Adrenal gland (tissue), 12 donors: ENCODE measurements around the gene KIF18A. TPM values are rescaled to one million over a fixed set of nuclear protein-coding genes. Genes with fewer than 3 reads are reported as not detected.
"Not testable (repeated sequence)": the region's sequence is repeated elsewhere in the genome, so short reads cannot be mapped to it uniquely, and the experiment has no call there.

Experiments
- DNase-seq, 7 donors: peaks; one replicate each; pipeline ENCODE4 v3.0.0-alpha.2; 2019 to 2020
- H3K27ac ChIP-seq, 5 donors: fragments of 200-600 bp; sonication (generic) in 4 of 5; 1 replicate in 3 of 5; 2 replicates in 2 of 5; pipeline versions ENCODE4 v1.5.1 to v1.8.0; 2016 to 2020; ENCODE audit warnings: mild to moderate bottlenecking in 1 of 5
- H3K27me3 ChIP-seq: fragments of 200-600 bp; 2 replicates; pipeline ENCODE4 v1.8.0; 2021
- H3K36me3 ChIP-seq, 2 donors: fragments of 200-600 bp; replicated peaks in 1 of 2; 1 replicate in 1 of 2; 2 replicates in 1 of 2; pipeline versions ENCODE4 v1.5.1 to v1.8.0; 2018 to 2022
- H3K4me1 ChIP-seq, 2 donors: fragments of 200-600 bp; replicated peaks in 1 of 2; 1 replicate in 1 of 2; 2 replicates in 1 of 2; pipeline versions ENCODE4 v1.5.1 to v1.8.0; 2018 to 2021
- H3K4me3 ChIP-seq, 4 donors: fragments of 200-600 bp; sonication (generic) in 3 of 4; one replicate each; pipeline ENCODE4 v1.5.1; 2016 to 2018
- H3K9me3 ChIP-seq, 3 donors: fragments of 200-600 bp; sonication (generic) in 1 of 3; replicated peaks in 1 of 3; 1 replicate in 2 of 3; 2 replicates in 1 of 3; pipeline versions ENCODE4 v1.5.1 to v1.8.0; 2016 to 2021
- CTCF ChIP-seq, 6 experiments: fragments of 450-650 bp in 4 of 6; fragments of 200-600 bp in 2 of 6; sonication (generic) in 1 of 6; IDR thresholded peaks; 1 replicate in 5 of 6; 2 replicates in 1 of 6; pipeline versions ENCODE4 v1.5.1 to v1.8.0; 2016 to 2021; ENCODE audit warnings: antibody characterized with exemption in 6 of 6, mild to moderate bottlenecking in 2 of 6, moderate library complexity in 1 of 6
- POLR2A ChIP-seq, 2 donors: fragments of 450-650 bp; IDR thresholded peaks; one replicate each; pipeline ENCODE4 v1.6.1; 2017; ENCODE audit warnings: antibody characterized with exemption in 2 of 2, mild to moderate bottlenecking in 2 of 2, moderate library complexity in 1 of 2
- WGBS, 4 donors: extraction: QIAGEN DNeasy Blood & Tissue Kit in 2 of 4; methylation state at CpG; one replicate each; pipeline versions ENCODE4 v1.1.5 to v1.1.7; 2013 to 2017; 5-methylcytosine and 5-hydroxymethylcytosine counted together
- intact Hi-C, 2 donors: fragments of 100-400 bp; cut with DNase I; formaldehyde crosslinking; loops; one replicate each; pipeline versions ENCODE4 v1.14.1 to v1.15.0; 2022 to 2023
- polyA plus RNA-seq, 3 donors: library from polyadenylated mRNA; stranded (reverse); fragments of 200-250 nt in 2 of 3; fragments of 350-450 nt in 1 of 3; fragmentation: Illumina TruSeq in 1 of 3; extraction: RNeasy Lipid Tissue Mini Kit (QIAGEN cat#74804) in 1 of 3; gene quantifications; one replicate each; pipeline ENCODE4 v1.2.3, GENCODE V29; 2013 to 2014
- total RNA-seq, 9 donors: library from RNA; depleted of rRNA in 4 of 9; stranded (reverse); fragments of >200 nt in 4 of 9; fragments of 120-200 nt in 1 of 9; fragmentation: NEBNext Ultra II Directional in 1 of 9; extraction: Animal tissue kit (Norgen Biotek cat#: 25700) in 1 of 9; gene quantifications; one replicate each; pipeline versions ENCODE4 v1.1.0 to v1.2.4, GENCODE V29; 2013 to 2023
- donor health status: healthy with polysubstance abuse.
- donor health status: Bipolar disorder and iron deficiency.
- donor health status: DM: yes; HTN: yes; CAD: no.
- donor health status: DM: no; HTN: no; CAD: no.
- donor health status: DM: no; HTN: no; CAD: no.
- donor health status: DM: yes; HTN: yes; CAD: no.

Gene KIF18A
- total and polyA plus RNA-seq, 12 donors = 0.13 to 7.3 (median 0.57) TPM; not detected in 2

- intact Hi-C loops = no loop called here
- no peaks in the 10 kb centered on the region for H3K36me3 ChIP-seq
- DNase-seq = no peak
Observed at GRCh38 chr11:28092786-28093185, 15.2 kb downstream of the KIF18A start.

DNA sequence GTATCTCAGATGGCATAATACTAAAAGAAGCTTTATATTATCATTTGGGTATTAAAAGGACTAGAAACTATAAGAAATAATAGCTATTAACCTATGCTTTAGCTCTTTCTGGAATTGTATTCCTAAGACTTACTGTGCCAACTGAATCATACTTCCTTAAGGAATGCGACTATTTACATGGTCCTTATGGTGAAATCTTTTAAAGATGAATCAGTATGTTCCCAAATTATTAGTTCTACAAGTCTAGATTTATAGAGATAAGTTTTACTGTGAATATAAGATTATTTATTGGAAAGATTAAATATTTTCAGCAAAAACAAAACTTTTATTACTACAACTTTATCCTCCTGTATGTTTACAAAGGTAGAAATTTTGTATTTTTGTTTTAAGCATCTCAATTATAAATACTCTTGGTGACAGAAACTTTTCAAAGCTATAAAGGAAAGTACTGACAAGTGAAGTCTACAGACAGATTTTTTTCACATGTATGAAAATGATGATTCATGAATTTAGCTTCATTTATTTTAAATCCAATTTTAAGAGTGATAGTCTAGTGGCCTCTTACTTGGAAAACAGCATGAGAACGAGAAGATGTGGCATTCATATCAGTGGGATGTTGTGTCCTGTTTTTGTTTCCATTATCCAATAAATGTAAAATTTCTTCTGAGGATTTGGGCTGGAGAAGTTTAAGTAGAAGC, 17.8 kb downstream of the KIF18A start:
- TF ChIP-seq POLR2A (IDR thresholded peaks at IDR 0.05) = no peak
- no peak for TF ChIP-seq CTCF (IDR thresholded peaks at IDR 0.05)
- intact Hi-C loops = no loop called here
- Histone ChIP-seq H3K27me3 (no peaks in the 10 kb centered on the region), H3K4me1 (no peaks in the 10 kb centered on the region), H3K9me3 (no peaks in the 10 kb centered on the region), H3K36me3 (no peaks in the 10 kb centered on the region), H3K27ac (no peak overlapping the region), H3K4me3 (no peak overlapping the region)
- DNase-seq = no peak
- WGBS, 4 donors = 93 to 97% (median 94%) methylated on average over 2 of the region's 2 CpGs

More at GRCh38 chr11:28092786-28093185, 15.2 kb downstream of the KIF18A start:
- no peak for TF ChIP-seq POLR2A (IDR thresholded peaks at IDR 0.05)
- TF ChIP-seq CTCF (IDR thresholded peaks at IDR 0.05) = no peak
- Histone ChIP-seq H3K4me1 (no peaks in the 10 kb centered on the region), H3K9me3 (no peaks in the 10 kb centered on the region), H3K4me3 (no peak overlapping the region), H3K27me3 (no peaks in the 10 kb centered on the region), H3K27ac (no peak overlapping the region)

- WGBS, 4 donors = 92 to 97% (median 95%) methylated on average over 5 of the region's 5 CpGs
- H3K9me3 ChIP-seq = no peaks in the 10 kb centered on the region
- intact Hi-C loops = no loop called here
- no peak overlapping the region for H3K27ac ChIP-seq
- no peaks in the 10 kb centered on the region for H3K27me3 ChIP-seq
- H3K4me1 ChIP-seq = no peaks in the 10 kb centered on the region
- H3K36me3 ChIP-seq = no peaks in the 10 kb centered on the region
- no peak for TF ChIP-seq POLR2A (IDR thresholded peaks at IDR 0.05)
- no peak for TF ChIP-seq CTCF (IDR thresholded peaks at IDR 0.05)
- H3K4me3 ChIP-seq = no peak overlapping the region
- DNase-seq = no peak
Observed at GRCh38 chr11:28089378-28089777, 18.6 kb downstream of the KIF18A start.

DNA sequence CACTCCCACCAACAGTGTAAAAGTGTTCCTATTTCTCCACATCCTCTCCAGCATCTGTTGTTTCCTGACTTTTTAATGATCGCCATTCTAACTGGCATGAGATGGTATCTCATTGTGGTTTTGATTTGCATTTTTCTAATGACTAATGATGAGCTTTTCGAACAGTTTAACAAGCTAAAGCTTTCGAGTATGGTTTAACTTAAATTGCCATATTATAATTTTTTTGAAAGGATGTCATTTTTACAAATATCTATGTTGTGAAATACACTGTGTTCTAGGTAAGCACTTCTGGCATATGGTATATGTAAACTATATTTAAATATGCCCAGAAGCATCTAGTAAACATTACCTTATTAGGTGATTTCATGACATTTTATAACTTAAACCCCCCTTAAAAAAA, 20.3 kb downstream of the KIF18A start:
- H3K27ac ChIP-seq, H3K9me3 ChIP-seq, H3K4me1 ChIP-seq, intact Hi-C loops, DNase-seq, H3K4me3 ChIP-seq, H3K27me3 ChIP-seq, H3K36me3 ChIP-seq: not testable (repeated sequence)
- 93 to 98% (median 95%) methylated on average over 3 of the region's 3 CpGs for WGBS, 4 donors

DNA sequence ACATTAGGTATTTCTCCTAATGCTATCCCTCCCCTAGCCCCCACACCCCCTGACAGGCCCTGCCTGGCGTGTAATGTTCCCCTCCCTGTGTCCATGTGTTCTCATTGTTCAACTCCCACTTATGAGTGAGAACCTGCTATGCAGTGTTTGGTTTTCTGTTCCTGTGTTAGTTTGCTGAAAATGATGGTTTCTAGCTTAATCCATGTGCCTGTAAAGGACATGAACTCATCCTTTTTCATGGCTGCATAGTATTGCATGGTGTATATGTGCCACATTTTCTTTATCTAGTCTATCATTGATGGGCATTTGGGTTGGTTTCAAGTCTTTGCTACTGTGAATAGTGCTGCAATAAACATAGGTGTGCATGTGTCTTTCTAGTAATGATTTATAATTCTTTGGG, 20.8 kb downstream of the KIF18A start:
- H3K27me3 ChIP-seq, DNase-seq, H3K27ac ChIP-seq, H3K4me1 ChIP-seq, H3K9me3 ChIP-seq, intact Hi-C loops, H3K4me3 ChIP-seq, H3K36me3 ChIP-seq: not testable (repeated sequence)
- WGBS, 4 donors = 94 to 100% (median 96%) methylated on average over 1 of the region's 1 CpG
